Transverse colon (tissue), 3 donors: ENCODE measurements around the gene DLGAP1.

Experiments used
- CTCF ChIP-seq, 5 experiments: fragments of 200-600 bp in 3 of 5; fragments of 450-650 bp in 2 of 5; sonication (generic) in 3 of 5; IDR thresholded peaks; 1 replicate in 2 of 5; 2 replicates in 3 of 5; pipeline ENCODE4 v1.5.1; 2016 to 2017; ENCODE audit warnings: antibody characterized with exemption in 5 of 5, inconsistent platforms in 3 of 5, mild to moderate bottlenecking in 2 of 5, moderate library complexity in 1 of 5
- EP300 ChIP-seq: sonication (generic); formaldehyde crosslinking; IDR thresholded peaks from one replicate; pipeline ENCODE4 v1.6.1; 2017; ENCODE audit warnings: antibody characterized with exemption, low read depth
- POLR2A ChIP-seq: fragments of 450-650 bp; IDR thresholded peaks from one replicate; pipeline ENCODE4 v1.6.1; 2016; ENCODE audit warnings: antibody characterized with exemption, mild to moderate bottlenecking, moderate library complexity

- TF ChIP-seq CTCF (IDR thresholded peaks at IDR 0.05) (no peak), POLR2A (no peak), EP300 (no peak)
Observed at GRCh38 chr18:3577281-3577855, 877.7 kb downstream of the DLGAP1 start.
